Bronchial epithelial cell (primary cell): Measurements from ENCODE around the gene LDLR. TPM values are rescaled to one million over a fixed set of nuclear protein-coding genes. Genes with fewer than 3 reads are reported as not detected.

ENCODE experiments used
- DNase-seq: peaks from one replicate; pipeline ENCODE4 v3.0.0-alpha.2; 2010; ENCODE audit warnings: low read depth
- FAIRE-seq: peaks from 2 replicates; lab custom pipeline; 2011; peaks lifted over from hg19 to GRCh38; lab: Jason Lieb, UNC
- H3K27me3 ChIP-seq: 2 replicates; pipeline ENCODE4 v1.5.1; 2011; ENCODE audit warnings: low read length; ENCODE audit not compliant: control insufficient read depth, insufficient read depth
- H3K36me3 ChIP-seq: 2 replicates; pipeline ENCODE4 v1.5.1; 2011; ENCODE audit warnings: low read length; ENCODE audit not compliant: control insufficient read depth, insufficient read depth
- H3K4me3 ChIP-seq: 2 replicates; pipeline ENCODE4 v1.5.1; 2011; ENCODE audit warnings: mild to moderate bottlenecking, low read depth, low read length, control low read depth
- total RNA-seq: library from RNA; depleted of rRNA; stranded (reverse); fragments of >200 nt; gene quantifications from 2 replicates; pipeline ENCODE4 v1.2.1, GENCODE V29; 2014
- TF ChIP-seq, protein P1 (sequence below): IDR thresholded peaks from 2 replicates; pipeline ENCODE4 v1.5.1; 2011; ENCODE audit warnings: mild to moderate bottlenecking, moderate library complexity, low read length, control low read depth, inconsistent platforms; ENCODE audit not compliant: insufficient read depth, severe bottlenecking

The LDLR gene
- total RNA-seq, result 72.7 and 109 TPM in 2 replicates

DNA sequence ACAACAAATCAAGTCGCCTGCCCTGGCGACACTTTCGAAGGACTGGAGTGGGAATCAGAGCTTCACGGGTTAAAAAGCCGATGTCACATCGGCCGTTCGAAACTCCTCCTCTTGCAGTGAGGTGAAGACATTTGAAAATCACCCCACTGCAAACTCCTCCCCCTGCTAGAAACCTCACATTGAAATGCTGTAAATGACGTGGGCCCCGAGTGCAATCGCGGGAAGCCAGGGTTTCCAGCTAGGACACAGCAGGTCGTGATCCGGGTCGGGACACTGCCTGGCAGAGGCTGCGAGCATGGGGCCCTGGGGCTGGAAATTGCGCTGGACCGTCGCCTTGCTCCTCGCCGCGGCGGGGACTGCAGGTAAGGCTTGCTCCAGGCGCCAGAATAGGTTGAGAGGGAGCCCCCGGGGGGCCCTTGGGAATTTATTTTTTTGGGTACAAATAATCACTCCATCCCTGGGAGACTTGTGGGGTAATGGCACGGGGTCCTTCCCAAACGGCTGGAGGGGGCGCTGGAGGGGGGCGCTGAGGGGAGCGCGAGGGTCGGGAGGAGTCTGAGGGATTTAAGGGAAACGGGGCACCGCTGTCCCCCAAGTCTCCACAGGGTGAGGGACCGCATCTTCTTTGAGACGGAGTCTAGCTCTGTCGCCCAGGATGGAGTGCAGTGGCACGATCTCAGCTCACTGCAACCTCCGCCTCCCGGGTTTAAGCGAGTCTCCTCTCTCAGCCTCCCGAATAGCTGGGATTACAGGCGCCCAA is at the start of gene LDLR:
Gene LDLR, plus strand, starts transcription at position 210 of the 760 bp plus-strand sequence. Its CDS starts 86 bp downstream, at position 296.
- FAIRE-seq (no peak), DNase-seq (peak; percentile 93)
- peaks cover 12% of the 10 kb centered on the region for H3K36me3 ChIP-seq
- no peaks in the 10 kb centered on the region for H3K27me3 ChIP-seq
- peak within 1 kb of the TSS; percentile 97 for H3K4me3 ChIP-seq
- TF ChIP-seq, protein P1, sequence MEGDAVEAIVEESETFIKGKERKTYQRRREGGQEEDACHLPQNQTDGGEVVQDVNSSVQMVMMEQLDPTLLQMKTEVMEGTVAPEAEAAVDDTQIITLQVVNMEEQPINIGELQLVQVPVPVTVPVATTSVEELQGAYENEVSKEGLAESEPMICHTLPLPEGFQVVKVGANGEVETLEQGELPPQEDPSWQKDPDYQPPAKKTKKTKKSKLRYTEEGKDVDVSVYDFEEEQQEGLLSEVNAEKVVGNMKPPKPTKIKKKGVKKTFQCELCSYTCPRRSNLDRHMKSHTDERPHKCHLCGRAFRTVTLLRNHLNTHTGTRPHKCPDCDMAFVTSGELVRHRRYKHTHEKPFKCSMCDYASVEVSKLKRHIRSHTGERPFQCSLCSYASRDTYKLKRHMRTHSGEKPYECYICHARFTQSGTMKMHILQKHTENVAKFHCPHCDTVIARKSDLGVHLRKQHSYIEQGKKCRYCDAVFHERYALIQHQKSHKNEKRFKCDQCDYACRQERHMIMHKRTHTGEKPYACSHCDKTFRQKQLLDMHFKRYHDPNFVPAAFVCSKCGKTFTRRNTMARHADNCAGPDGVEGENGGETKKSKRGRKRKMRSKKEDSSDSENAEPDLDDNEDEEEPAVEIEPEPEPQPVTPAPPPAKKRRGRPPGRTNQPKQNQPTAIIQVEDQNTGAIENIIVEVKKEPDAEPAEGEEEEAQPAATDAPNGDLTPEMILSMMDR, result no peak

DNA sequence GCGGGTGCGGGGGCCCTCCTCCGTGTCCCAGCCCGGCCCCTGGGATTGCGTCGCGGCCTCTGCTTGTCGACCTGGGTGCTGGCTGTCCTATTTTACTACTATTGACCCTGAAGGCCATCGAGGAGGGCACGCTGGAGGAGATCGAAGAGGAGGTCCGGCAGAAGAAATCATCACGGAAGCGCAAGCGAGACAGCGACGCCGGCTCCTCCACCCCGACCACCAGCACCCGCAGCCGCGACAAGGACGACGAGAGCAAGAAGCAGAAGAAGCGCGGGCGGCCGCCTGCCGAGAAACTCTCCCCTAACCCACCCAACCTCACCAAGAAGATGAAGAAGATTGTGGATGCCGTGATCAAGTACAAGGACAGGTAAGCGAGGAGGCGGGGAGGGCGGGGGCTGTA is 48.1 kb upstream of the LDLR start:
- Histone ChIP-seq H3K27me3 (no peaks in the 10 kb centered on the region), H3K36me3 (peaks cover 13% of the 10 kb centered on the region), H3K4me3 (no peak overlapping the region)
- FAIRE-seq, result no peak
- no peak for DNase-seq
- TF ChIP-seq, protein P1, result no peak

DNA sequence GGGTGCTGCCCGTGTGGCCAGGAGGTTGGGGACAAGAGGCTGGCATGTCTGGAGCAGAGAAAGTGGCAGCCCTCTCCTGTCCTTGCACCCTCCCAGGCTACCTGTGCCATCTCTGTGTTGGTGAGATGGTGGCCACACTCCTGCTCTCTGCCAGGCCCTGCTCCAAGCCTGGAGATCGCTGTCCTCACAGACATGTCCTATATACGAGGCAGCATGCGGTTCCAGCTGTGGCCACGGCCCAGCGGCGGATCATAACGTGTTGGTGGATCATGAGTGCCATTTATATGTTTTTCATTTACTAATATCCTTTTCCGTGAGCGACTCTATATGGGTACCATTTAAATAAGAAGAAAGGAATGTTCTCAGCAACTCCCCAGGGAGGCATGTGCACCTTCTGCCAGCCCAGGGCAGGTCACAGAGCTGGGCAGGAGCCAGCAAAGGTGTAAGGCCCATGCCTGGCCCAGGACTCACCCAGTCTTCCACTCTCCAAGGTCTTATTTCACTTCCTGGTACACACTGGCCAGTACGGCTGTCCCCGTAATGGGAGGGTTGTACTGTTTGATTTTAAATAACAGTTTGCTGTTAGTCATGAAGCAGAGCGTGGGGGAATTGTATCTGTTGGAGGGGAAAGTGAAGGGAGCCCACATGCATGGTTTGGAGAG is 47.2 kb upstream of the LDLR start:
- Histone ChIP-seq H3K27me3 (no peaks in the 10 kb centered on the region), H3K4me3 (no peak overlapping the region), H3K36me3 (peaks cover 8% of the 10 kb centered on the region)
- TF ChIP-seq, protein P1, result no peak
- FAIRE-seq (no peak), DNase-seq (peak; percentile 73)

- DNase-seq (no peak), FAIRE-seq (no peak)
- TF ChIP-seq, protein P1, result no peak
- H3K4me3 ChIP-seq, result no peak overlapping the region
- peaks cover 6% of the 10 kb centered on the region for H3K36me3 ChIP-seq
- H3K27me3 ChIP-seq, result no peaks in the 10 kb centered on the region
These were observed 44.8 kb upstream of the LDLR start for GRCh38 chr19:11044431-11044830.

- Histone ChIP-seq H3K36me3 (peaks cover 9% of the 10 kb centered on the region), H3K27me3 (no peaks in the 10 kb centered on the region), H3K4me3 (no peak overlapping the region)
- DNase-seq, result no peak
- TF ChIP-seq, protein P1, result no peak
- no peak for FAIRE-seq
These were observed 43.7 kb upstream of the LDLR start for GRCh38 chr19:11045536-11045935.
